Measurements from ENCODE around the gene NCAM1. TPM values are rescaled to one million over a fixed set of nuclear protein-coding genes. Genes with fewer than 3 reads are reported as not detected.
"Not testable (repeated sequence)": the region's sequence is repeated elsewhere in the genome, so short reads cannot be mapped to it uniquely, and the experiment has no call there.

The NCAM1 gene
- total RNA-seq, 1 donor from 2014 or later = 84.7 TPM

DNA sequence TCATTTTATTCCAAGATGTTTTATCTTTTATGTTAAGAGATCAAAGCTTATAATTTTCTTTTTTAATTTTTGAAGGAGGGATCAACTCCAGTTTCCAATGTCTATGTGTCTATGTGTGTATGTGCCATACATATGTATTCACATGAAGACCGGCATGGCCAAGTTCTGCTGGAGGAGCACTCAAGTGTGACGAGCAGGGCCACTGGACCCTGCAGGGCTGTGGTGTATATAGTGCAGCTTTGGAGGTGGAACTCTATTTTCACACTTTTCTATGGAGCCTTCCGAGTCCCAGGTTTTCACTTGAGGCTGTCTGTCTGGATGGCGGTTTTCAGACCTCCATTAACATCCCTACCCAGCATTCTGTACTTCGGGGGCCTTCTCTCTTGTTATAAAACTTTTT, 316.7 kb downstream of the NCAM1 start:
- intact Hi-C loops (cut with DNase I) = no loop called here
- DNase-seq (ENCODE audit: low spot score) = no peak
- no peak for ATAC-seq

GRCh38 chr11:113278481-113278880, 317.3 kb downstream of the NCAM1 start:
- DNase-seq (ENCODE audit: low spot score) = no peak
- ATAC-seq = no peak
- intact Hi-C loops (cut with DNase I) = no loop called here

GRCh38 chr11:113278925-113279324, 317.7 kb downstream of the NCAM1 start:
- intact Hi-C loops (cut with DNase I) = no loop called here
- ATAC-seq (no peak), DNase-seq (ENCODE audit: low spot score) (no peak)

- ATAC-seq = no peak
- no peak for DNase-seq (ENCODE audit: low spot score)
- intact Hi-C loops (cut with DNase I) = no loop called here
Observed at GRCh38 chr11:113279591-113279990, 318.4 kb downstream of the NCAM1 start.

GRCh38 chr11:113281052-113281725, 320.0 kb downstream of the NCAM1 start:
- DNase-seq (ENCODE audit: low spot score) (no peak), ATAC-seq (no peak)
- intact Hi-C loops (cut with DNase I) = loop anchor here (10.0 kb wide), 1 partner anchor 986 kb away; no protein-coding TSS in a partner anchor

- DNase-seq (ENCODE audit: low spot score) (no peak), ATAC-seq (no peak)
- intact Hi-C loops (cut with DNase I) = loop anchor here (10.0 kb wide), 1 partner anchor 988 kb away; no protein-coding TSS in a partner anchor
Observed at GRCh38 chr11:113282898-113283437, 321.7 kb downstream of the NCAM1 start.

DNA sequence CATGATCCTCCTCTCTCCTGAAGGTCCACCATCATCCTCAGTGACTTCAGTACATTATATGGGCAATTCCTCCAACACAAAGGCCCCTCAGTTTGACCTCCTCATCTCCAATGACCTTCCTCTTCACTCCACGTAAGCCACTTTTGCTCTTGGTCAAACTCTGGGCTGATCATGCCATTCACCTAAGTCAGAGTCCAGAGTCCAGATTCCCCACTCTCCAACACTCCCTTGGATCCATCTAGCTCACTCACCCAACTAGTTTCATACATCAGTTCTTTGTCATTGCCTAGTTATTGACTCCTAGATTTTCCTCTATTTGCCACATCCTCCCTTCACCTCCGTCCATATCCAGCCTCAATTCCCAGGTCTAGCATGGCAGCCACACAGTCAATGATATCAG, 322.7 kb downstream of the NCAM1 start:
- intact Hi-C loops (cut with DNase I) = loop anchor here (10.0 kb wide), 1 partner anchor 989 kb away; no protein-coding TSS in a partner anchor
- no peak for ATAC-seq

DNA sequence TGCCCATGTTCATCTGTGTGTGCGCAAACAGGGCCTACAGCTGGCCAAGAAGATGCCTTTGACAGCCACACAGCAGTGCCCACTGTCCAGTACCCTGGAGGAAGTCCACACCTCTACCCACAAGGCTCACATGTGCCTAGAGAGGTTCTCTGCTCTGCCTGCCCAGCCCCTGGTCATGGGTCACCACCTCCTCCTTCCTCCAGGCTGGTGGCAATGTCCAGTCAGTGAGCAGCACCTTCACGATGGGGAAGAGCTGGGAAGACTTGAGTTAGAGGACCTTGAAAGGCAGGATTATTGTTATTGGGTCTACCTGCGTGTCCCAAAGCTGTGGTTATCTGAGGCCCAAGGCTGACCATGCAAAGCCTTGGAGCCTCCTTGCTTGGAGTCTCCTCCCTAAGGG, 324.8 kb downstream of the NCAM1 start:
- ATAC-seq (no peak), DNase-seq (ENCODE audit: low spot score) (no peak)
- intact Hi-C loops (cut with DNase I) = loop anchor here (10.0 kb wide), 1 partner anchor 991 kb away; no protein-coding TSS in a partner anchor

More for the DNA sequence above, 322.7 kb downstream of the NCAM1 start:
- no peak for DNase-seq (ENCODE audit: low spot score)

DNA sequence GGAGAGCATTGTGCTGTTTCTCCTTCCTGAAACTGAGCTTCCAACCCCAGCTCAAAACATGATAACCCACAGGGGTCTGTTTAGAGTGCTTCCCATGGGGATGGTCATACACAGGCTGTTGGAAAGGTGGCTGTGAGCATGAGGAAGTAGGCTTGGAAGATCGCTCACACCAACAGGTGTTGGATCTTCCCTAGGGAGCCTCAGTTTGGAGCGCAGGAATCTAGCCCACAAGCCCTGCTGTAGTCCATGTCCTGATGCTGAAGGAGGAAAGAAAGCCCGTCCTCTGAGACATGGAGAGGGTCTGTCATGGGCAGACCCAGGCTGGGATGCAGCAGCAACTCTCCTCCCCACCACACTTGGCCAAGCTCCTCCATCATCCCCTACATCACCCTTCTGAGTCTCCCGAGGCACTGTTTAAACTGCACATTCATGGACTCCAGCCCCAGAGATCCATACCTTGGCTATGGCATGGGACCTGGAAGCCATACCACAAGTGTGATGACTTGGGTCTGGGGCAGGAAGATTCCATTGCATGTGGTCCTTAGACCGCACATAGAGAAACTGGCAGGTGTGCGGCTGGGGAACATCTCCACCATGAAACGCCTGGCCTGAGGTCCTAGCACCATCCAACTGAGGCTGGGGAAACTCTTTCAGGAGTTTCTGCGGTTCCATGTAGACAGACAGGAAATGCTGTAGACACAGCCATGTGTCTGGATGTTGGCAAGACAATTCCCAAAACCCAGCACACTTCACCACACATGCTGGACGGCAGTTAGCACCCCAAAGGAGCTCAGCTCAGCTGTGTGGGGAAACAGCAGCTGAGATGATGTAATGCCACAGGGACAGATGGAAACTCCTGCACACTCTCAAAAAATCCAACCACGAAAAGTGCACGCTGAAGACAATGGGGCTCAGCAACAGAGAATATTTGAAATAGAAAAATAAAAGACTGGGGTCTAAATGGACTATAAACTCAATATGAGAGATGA, 325.6 kb downstream of the NCAM1 start:
- DNase-seq (ENCODE audit: low spot score) (no peak), ATAC-seq (peak; percentile 61)
- intact Hi-C loops (cut with DNase I) = loop anchor here (10.0 kb wide), 1 partner anchor 992 kb away; no protein-coding TSS in a partner anchor

DNA sequence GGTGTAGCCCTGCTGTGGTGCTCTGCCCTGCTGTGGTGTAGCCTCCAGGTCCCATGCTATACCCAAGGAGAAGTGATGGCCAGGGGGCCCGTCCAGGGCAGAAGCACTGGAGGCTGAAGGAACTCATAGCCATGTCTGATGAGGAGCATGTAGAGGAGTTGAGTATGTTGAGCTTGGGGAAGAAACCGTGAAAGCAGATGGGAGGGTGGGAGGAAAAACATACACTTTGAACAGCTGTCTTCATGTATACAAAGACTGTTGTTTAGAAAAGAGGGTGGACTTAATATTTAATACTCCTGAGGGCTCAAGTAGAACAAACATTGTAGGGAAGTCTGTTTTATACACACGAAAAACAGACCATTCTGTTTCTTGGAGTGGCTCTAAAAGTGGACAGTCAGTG, 326.6 kb downstream of the NCAM1 start:
- ATAC-seq (no peak), DNase-seq (ENCODE audit: low spot score) (no peak)
- intact Hi-C loops (cut with DNase I) = loop anchor here (10.0 kb wide), 1 partner anchor 993 kb away; no protein-coding TSS in a partner anchor

- ATAC-seq (no peak), DNase-seq (ENCODE audit: low spot score) (no peak)
- intact Hi-C loops (cut with DNase I) = loop anchor here (10.0 kb wide), 1 partner anchor 994 kb away; no protein-coding TSS in a partner anchor
Observed at GRCh38 chr11:113288286-113288863, 327.2 kb downstream of the NCAM1 start.

GRCh38 chr11:113289431-113290187, 328.4 kb downstream of the NCAM1 start:
- DNase-seq (ENCODE audit: low spot score) = peak; percentile 78
- intact Hi-C loops (cut with DNase I) = loop anchor here (5.0 to 10.0 kb wide), 2 partner anchors 702 to 995 kb away; no protein-coding TSS in a partner anchor
- peak; percentile 77 for ATAC-seq

- ATAC-seq = no peak
- no peak for DNase-seq (ENCODE audit: low spot score)
- intact Hi-C loops (cut with DNase I) = loop anchor here (5.0 kb wide), 1 partner anchor 707 kb away; no protein-coding TSS in a partner anchor
Observed at GRCh38 chr11:113293936-113294335, 332.7 kb downstream of the NCAM1 start.

- no peak for ATAC-seq
- intact Hi-C loops (cut with DNase I) = no loop called here
Observed at GRCh38 chr11:113295993-113296392, 334.8 kb downstream of the NCAM1 start.

GRCh38 chr11:113296447-113297205, 335.4 kb downstream of the NCAM1 start:
- DNase-seq (ENCODE audit: low spot score) (no peak), ATAC-seq (no peak)
- intact Hi-C loops (cut with DNase I) = no loop called here

More at GRCh38 chr11:113295993-113296392, 334.8 kb downstream of the NCAM1 start:
- DNase-seq (ENCODE audit: low spot score) = no peak

DNA sequence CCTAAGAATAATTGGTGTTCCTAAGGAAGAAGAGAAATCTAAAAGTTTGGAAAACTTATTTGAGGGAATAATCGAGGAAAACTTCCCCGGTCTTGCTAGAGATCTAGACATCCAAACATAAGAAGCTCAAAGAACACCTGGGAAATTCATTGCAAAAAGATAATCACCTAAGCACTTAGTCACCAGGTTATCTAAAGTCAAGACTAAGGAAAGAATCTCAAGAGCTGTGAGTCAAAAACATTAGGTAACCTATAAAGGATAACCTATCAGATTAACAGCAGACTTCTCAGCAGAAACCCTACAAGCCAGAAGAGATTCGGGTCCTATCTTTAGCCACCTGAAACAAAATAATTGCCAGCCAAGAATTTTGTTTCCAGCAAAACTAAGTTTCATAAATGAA, 337.3 kb downstream of the NCAM1 start:
- intact Hi-C loops (cut with DNase I); ATAC-seq; DNase-seq (ENCODE audit: low spot score): not testable (repeated sequence)

GRCh38 chr11:113304916-113305315, 343.7 kb downstream of the NCAM1 start:
- intact Hi-C loops (cut with DNase I) = loop anchor here (10.0 kb wide), 2 partner anchors 230 to 420 kb away; no protein-coding TSS in a partner anchor
- no peak for DNase-seq (ENCODE audit: low spot score)
- no peak for ATAC-seq
